Ectodermal cell (in vitro differentiated cells): ENCODE measurements around the gene CALU.

Source experiments
- H3K27ac ChIP-seq: 2 replicates; pipeline ENCODE4 v1.7.0; 2013; ENCODE audit warnings: mild to moderate bottlenecking, low read depth, low read length; ENCODE audit not compliant: insufficient read depth, poor library complexity, severe bottlenecking
- H3K27me3 ChIP-seq: 2 replicates; pipeline ENCODE4 v1.7.0; 2013; ENCODE audit warnings: mild to moderate bottlenecking, low read length; ENCODE audit not compliant: insufficient read depth, control insufficient read depth, poor library complexity, severe bottlenecking
- H3K36me3 ChIP-seq: one replicate; pipeline ENCODE4 v1.7.0; 2013; ENCODE audit warnings: low read length; ENCODE audit not compliant: control insufficient read depth, insufficient read depth
- H3K4me1 ChIP-seq: one replicate; pipeline ENCODE4 v1.7.0; 2013; ENCODE audit warnings: low read length; ENCODE audit not compliant: control insufficient read depth, insufficient read depth
- H3K4me3 ChIP-seq: 2 replicates; pipeline ENCODE4 v1.7.0; 2013; ENCODE audit warnings: low read depth, low read length, control low read depth; ENCODE audit not compliant: insufficient read depth
- H3K9me3 ChIP-seq: 2 replicates; pipeline ENCODE4 v1.7.0; 2013; ENCODE audit warnings: mild to moderate bottlenecking, low read length, moderate library complexity; ENCODE audit not compliant: control insufficient read depth
- WGBS, 2 experiments: methylation state at CpG; one replicate each; pipeline ENCODE4 v1.1.7; 2013; ENCODE audit warnings: missing lambda C conversion rate in 2 of 2; 5-methylcytosine and 5-hydroxymethylcytosine counted together

Gene CALU

GRCh38 chr7:128724743-128725142 lies 14.4 kb upstream of the CALU start:
- no peaks in the 10 kb centered on the region for H3K27me3 ChIP-seq
- no peaks in the 10 kb centered on the region for H3K4me1 ChIP-seq
- H3K27ac ChIP-seq = no peak overlapping the region

GRCh38 chr7:128725531-128725930 lies 13.6 kb upstream of the CALU start:
- 98 to 100% methylated on average over 2 of the region's 2 CpGs for WGBS, 2 experiments
- no peaks in the 10 kb centered on the region for H3K36me3 ChIP-seq
- H3K27ac ChIP-seq = no peak overlapping the region
- no peak overlapping the region for H3K4me3 ChIP-seq
- no peaks in the 10 kb centered on the region for H3K9me3 ChIP-seq
- no peaks in the 10 kb centered on the region for H3K27me3 ChIP-seq
- H3K4me1 ChIP-seq = no peaks in the 10 kb centered on the region

More at GRCh38 chr7:128724743-128725142, 14.4 kb upstream of the CALU start:
- H3K9me3 ChIP-seq = no peaks in the 10 kb centered on the region
- no peak overlapping the region for H3K4me3 ChIP-seq
- 94 to 95% methylated on average over 5 of the region's 5 CpGs for WGBS, 2 experiments
- no peaks in the 10 kb centered on the region for H3K36me3 ChIP-seq

DNA sequence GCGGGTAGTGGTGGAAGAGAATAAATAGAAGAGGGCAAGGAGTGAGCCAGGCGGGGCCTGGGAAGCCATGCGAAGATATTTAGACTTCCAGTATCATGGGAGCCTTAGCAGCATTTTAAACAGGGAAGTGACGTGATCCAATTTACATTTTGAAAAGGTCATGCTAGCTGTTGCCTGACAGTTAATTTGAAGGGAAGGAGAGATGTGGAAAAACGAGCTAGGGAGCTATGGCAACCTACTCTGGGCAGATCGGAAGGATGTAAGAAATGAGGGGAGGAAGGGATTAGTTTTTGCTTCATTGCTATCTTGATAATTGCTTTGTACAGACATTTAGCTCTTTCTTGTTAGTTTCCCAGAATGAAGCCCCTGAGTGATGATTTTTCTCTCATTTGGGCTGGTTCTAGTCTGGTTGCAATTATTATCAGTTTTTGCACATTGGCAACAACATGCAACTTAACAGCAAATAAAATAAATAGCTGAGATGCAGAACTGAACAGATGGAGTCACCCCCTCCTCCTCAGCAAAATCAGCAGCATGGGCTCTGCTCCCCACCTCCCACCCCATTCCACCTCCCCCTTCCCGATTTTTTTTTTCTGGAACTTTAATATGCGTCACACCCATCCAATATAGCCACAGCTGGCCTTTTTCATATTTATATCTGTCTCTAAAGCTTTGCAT lies 13.0 kb upstream of the CALU start:
- Histone ChIP-seq H3K27me3 (no peaks in the 10 kb centered on the region), H3K9me3 (no peaks in the 10 kb centered on the region), H3K36me3 (no peaks in the 10 kb centered on the region), H3K4me3 (no peak overlapping the region), H3K4me1 (no peaks in the 10 kb centered on the region), H3K27ac (no peak overlapping the region)
- 89 to 92% methylated on average over 8 of the region's 8 CpGs for WGBS, 2 experiments

DNA sequence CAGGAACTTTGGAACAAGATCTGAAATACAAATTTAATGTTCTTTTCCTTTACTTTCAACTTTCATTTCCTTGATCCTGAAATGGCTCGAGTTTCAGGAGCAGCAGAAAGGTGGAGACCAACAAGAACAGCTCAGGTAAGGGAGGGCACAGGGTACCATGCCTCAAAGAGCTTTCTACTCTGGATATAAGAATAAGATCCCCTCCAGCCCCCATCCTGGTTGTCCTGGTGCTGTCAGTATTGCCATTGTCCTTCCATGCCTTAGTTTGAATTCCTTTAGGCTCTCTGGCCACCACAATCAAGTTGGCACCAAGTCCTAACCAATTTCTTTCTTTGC lies 12.5 kb upstream of the CALU start:
- no peak overlapping the region for H3K27ac ChIP-seq
- H3K36me3 ChIP-seq = no peaks in the 10 kb centered on the region
- no peaks in the 10 kb centered on the region for H3K9me3 ChIP-seq
- H3K4me1 ChIP-seq = no peaks in the 10 kb centered on the region
- 86 to 96% methylated on average over 1 of the region's 1 CpG for WGBS, 2 experiments
- H3K4me3 ChIP-seq = no peak overlapping the region
- no peaks in the 10 kb centered on the region for H3K27me3 ChIP-seq

DNA sequence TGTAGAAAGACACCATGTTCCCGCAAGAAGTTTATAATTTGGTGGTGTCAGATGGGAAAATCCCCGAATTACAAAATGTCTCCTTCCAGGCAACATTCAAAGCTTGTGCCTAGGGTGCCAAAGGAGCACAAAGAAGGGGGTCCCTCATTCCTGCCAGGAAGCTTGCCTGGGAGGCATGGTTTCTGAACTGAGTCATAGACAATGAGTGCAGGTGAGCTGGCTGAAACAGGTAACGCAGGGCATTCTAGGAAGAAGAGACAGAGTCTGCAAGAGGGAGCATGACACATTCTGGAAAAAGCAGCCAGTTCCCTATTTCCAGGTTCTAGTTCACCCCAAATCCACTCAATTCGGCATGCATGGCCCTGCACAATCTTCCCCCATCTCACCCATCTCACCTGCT lies 11.9 kb upstream of the CALU start:
- 92 to 95% methylated on average over 4 of the region's 4 CpGs for WGBS, 2 experiments
- Histone ChIP-seq H3K4me1 (no peaks in the 10 kb centered on the region), H3K27ac (no peak overlapping the region), H3K4me3 (no peak overlapping the region), H3K36me3 (no peaks in the 10 kb centered on the region), H3K9me3 (no peaks in the 10 kb centered on the region), H3K27me3 (no peaks in the 10 kb centered on the region)

GRCh38 chr7:128728598-128728997 lies 10.6 kb upstream of the CALU start:
- Histone ChIP-seq H3K9me3 (no peaks in the 10 kb centered on the region), H3K27me3 (no peaks in the 10 kb centered on the region), H3K36me3 (no peaks in the 10 kb centered on the region), H3K4me3 (no peak overlapping the region), H3K27ac (no peak overlapping the region), H3K4me1 (no peaks in the 10 kb centered on the region)
- 73 to 91% methylated on average over 2 of the region's 2 CpGs for WGBS, 2 experiments

GRCh38 chr7:128729494-128729893 lies 9.7 kb upstream of the CALU start:
- WGBS, 2 experiments = 95 to 96% methylated on average over 4 of the region's 4 CpGs
- Histone ChIP-seq H3K36me3 (no peaks in the 10 kb centered on the region), H3K4me3 (no peak overlapping the region), H3K27ac (no peak overlapping the region), H3K9me3 (no peaks in the 10 kb centered on the region), H3K4me1 (no peaks in the 10 kb centered on the region), H3K27me3 (no peaks in the 10 kb centered on the region)

DNA sequence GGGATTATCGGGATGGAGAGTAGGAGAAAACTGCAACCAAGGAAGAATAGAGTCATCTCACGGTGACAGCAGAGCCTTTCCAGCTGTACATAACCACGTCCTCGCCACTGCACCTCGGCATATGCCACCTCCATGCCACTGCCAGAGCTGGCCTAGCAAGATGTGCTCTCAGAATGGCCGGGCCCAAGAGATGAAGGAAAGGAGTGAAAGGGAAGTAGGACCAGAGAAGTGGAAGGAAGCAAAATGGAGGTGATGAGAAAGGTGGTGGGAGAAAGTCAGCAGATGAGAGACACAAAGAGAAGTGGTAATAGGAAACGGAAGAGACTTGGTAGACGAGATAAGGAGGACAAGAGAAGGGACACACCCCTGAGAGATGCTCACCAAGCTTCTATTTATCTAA lies 8.0 kb upstream of the CALU start:
- 91 to 94% methylated on average over 8 of the region's 8 CpGs for WGBS, 2 experiments
- Histone ChIP-seq H3K27ac (no peak overlapping the region), H3K27me3 (no peaks in the 10 kb centered on the region), H3K36me3 (no peaks in the 10 kb centered on the region), H3K4me3 (no peak overlapping the region), H3K9me3 (no peaks in the 10 kb centered on the region), H3K4me1 (no peaks in the 10 kb centered on the region)

GRCh38 chr7:128732521-128733277 lies 6.5 kb upstream of the CALU start:
- no peaks in the 10 kb centered on the region for H3K4me1 ChIP-seq
- no peak overlapping the region for H3K27ac ChIP-seq
- 89% methylated on average over 2 of the region's 2 CpGs for WGBS, 2 experiments
- H3K27me3 ChIP-seq = no peaks in the 10 kb centered on the region
- no peak overlapping the region for H3K4me3 ChIP-seq
- H3K36me3 ChIP-seq = no peaks in the 10 kb centered on the region
- no peaks in the 10 kb centered on the region for H3K9me3 ChIP-seq

- Histone ChIP-seq H3K4me3 (no peak overlapping the region), H3K27ac (no peak overlapping the region), H3K9me3 (no peaks in the 10 kb centered on the region), H3K36me3 (no peaks in the 10 kb centered on the region), H3K4me1 (no peaks in the 10 kb centered on the region), H3K27me3 (no peaks in the 10 kb centered on the region)
- WGBS, 2 experiments = 89% methylated on average over 2 of the region's 2 CpGs
Observed at GRCh38 chr7:128733278-128733645, 5.9 kb upstream of the CALU start.
